GM19324 (cell line): Measurements from ENCODE around the gene EDN3.

ENCODE experiments used
- ATAC-seq: cut with Tn5 transposase; IDR thresholded peaks from one replicate; pipeline ENCODE4 v1.9.1; 2021; ENCODE audit warnings: mild to moderate bottlenecking, moderate library complexity; ENCODE audit not compliant: unreplicated experiment, low FRiP score

The EDN3 gene, protein sequence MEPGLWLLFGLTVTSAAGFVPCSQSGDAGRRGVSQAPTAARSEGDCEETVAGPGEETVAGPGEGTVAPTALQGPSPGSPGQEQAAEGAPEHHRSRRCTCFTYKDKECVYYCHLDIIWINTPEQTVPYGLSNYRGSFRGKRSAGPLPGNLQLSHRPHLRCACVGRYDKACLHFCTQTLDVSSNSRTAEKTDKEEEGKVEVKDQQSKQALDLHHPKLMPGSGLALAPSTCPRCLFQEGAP

DNA sequence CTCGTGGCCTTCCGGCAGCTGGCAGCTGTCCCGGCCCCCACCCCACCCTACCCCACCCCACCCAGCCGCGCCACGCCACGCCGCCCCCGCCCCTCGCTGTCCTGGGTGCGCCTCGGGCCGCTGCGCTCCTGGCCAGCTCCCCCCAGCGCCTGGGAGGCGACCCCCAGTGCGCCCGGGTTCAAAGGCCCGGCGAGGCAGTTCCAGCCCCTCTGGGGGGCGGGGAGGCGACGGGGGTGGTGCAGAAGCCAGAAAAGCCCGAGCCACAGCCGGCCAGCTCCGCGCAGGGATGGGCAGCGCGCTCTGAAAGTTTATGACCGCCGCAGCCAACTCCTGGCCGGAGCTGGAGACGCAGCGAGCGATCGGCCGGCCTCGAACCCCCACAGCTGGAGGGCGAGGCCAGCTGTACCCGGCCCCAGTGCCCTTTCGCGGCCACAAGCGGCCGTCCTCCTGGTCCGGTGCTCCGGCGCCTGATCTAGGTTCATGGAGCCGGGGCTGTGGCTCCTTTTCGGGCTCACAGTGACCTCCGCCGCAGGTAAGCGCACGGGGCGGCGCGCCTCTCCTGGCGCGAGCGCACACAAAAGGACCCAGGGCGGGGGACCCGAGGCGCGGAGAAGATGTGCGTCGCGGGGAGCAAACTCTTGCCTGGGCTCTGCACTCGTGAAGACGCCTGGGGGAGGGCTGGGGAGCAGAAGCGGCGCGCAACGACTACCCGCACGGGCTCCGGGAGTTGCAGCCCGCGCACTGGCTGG is at the start of gene EDN3:
Gene EDN3 (plus strand): TSS at position 279 of the 749 bp plus-strand sequence. CDS start 202 bp downstream, at position 481.
- no peak for ATAC-seq

DNA sequence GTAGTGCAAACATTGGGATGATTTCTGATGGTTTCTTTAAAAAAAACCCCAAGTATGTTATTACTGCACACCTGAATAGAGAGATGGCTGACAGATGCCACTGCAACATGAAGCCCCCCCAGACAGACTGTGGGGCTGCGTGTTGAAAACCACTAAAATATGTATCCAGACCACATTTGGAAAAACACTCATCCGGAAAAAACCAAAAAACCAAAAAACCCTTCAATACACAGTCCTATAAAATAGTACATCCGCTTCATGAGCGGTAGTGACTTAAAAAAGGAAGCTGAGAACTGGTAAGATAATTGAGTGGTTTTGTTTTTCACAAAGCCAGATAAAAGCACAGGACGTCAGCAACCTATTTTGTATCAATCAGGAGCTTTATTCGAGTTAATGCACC is 47.1 kb upstream of the EDN3 start:
- no peak for ATAC-seq

DNA sequence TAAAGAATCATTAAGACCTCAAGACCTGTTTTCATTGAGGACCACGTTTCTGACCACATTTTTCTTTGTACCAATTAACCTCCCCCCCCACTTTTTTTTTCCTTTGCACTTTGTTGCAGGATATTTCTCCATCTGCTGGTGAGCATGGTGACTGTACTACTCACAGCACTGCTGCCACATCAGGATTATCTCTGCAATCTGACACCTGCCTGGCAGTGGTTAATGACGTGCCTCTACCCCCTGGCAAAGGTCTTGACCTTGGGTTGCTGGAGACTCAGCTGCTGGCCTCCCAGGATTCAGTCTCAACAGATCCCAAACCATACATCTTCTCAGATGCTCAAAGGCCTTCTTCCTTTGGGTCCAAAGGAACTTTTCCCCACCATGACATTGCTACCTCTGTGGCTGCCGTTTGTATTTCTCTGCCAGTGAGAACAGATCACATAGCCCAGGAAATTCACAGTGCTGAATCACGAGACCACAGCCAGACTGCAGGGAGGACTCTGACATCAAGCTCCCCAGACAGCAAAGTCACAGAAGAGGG is 46.6 kb upstream of the EDN3 start:
- ATAC-seq, result no peak

DNA sequence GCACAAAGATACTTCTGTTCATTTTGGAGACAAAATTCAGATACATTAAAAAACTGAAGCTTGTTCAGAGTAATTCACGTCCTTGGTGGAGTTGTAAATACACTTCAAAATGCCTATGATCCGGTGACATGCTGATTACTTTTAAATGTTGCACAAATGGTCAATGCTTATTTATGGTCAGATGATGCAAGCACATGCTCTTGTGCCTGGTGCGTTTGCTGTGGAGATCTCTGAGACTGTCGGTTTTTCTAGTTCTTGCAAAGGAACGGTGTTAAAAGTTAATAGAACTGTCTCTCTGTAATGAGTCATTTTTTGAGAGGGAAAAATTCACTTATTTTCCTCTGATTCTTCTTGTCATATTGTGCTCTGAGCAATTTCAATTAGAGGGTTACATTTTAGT is 45.2 kb upstream of the EDN3 start:
- no peak for ATAC-seq

GRCh38 chr20:59258221-59258621 is 42.2 kb upstream of the EDN3 start:
- no peak for ATAC-seq

- ATAC-seq, result no peak
Measured at GRCh38 chr20:59259946-59260345, 40.5 kb upstream of the EDN3 start.

DNA sequence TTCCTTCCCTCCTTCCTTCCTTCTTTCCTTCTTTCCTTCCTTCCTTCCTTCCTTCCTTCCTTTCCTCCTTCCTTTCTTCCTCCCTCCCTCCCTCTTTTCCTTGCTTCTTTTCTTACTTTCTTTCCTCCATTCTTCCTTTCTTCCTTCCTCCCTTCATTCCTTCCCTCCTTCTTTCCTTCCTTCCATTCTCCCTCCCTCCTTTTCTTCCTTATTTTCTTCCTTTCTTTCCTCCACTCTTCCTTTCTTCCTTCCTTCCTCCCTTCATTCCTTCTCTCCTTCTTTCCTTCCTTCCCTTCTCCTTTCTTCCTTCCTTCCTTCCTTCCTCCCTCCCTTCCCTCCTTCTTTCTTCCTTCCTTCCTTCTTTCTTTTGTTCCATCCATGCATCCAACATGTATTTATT is 35.1 kb upstream of the EDN3 start:
- ATAC-seq, result no peak

- ATAC-seq, result no peak
Measured at GRCh38 chr20:59268870-59269269, 31.5 kb upstream of the EDN3 start.

DNA sequence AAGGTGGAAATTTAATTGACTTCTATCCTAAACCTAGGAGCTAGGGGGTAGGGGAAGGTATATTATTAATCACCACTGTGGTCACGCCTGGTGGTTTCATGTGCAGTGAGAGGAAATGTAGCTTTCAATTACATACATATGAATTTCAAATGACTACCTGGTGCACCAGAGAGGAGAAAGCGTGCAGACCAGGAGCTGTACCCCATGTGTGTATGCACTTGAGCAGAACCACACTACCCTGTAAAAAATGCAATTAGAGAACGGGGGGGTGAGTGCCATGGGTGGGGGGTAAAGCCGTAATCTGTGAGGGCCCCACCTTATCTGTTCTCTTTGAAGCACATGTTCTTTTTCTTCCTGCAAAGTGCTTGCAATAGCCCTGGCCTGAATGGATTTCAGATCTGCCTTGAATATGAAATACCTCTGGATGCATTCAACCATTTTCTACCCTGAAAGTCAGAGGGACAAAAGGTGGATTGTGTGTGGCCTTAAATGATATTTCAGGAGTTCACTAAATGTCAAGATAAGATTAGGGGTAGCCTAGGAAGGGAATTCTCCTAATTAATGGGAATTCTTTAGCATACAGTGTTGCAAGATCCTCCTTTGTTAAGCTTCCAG is 30.9 kb upstream of the EDN3 start:
- no peak for ATAC-seq

GRCh38 chr20:59270380-59270779 is 30.0 kb upstream of the EDN3 start:
- no peak for ATAC-seq

GRCh38 chr20:59273739-59274357 is 26.6 kb upstream of the EDN3 start:
- no peak for ATAC-seq

GRCh38 chr20:59276938-59277337 is 23.5 kb upstream of the EDN3 start:
- ATAC-seq, result no peak

DNA sequence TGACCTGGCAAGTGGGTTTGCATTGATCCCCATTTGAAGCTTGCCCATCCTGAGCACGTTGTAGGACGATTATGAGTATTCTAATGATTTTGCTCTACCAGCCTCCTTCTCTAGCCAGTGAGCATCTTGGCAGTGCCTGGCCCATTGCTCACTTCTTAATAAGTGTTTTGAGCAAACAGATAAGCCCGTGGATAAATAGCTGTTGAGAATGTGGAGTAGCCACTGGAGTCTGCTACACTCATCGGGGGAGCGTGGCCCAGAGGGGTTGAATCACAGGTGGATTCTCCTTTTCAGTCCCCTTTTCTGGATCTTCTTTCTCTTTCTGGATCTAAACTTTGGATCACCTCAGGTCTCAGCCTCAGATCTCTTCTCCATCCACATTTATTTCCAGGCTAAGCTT is 15.9 kb upstream of the EDN3 start:
- ATAC-seq, result no peak

DNA sequence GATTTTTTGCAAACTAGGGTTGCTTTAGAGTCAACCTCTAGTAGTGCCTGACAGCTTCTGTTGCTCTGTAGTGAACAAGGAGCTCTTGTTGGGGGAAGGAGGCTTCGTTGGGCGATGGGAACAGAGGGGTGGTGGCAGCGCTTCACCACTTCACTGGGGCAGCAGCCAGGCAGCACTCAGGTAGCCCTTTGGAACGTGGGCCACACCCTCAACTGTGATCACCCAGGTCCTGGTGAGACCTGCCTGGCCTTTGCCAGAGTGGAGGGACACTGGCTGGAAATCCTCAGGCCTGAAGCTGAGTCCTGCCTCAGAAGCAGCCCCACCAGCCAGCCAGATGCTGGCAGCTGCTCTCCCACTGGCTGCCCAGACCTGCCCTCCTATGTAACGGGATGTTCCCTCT is 10.4 kb upstream of the EDN3 start:
- no peak for ATAC-seq

DNA sequence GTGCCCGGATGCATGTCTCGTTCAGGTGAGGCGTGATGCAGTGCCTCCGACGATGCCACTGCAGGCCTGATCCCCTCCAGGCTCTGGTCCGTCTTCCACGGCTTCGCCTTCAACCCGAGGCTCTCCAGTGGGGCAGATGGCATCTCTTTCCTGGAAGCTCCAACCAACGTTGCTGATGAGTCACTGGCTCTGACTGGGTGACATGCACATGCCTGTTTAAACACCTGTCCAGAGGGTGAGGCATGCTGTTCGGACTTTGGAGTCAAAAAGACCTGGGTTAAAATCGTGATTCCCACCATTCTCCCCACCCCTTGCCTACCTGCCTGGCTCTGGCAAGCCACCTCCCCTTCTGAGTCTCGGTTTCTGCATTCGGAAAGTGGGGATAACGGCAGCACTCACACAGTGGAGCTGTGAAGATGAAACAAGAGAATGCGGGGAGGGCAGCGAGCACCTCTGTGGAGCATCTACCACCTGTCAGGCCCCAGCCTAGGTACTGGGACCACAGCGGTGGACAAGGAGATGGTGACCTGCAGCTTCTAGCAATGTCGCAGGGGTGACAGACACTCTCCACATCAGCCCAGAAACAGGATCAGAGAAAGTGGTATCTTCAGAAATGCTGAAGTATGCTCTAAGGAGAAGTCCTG is 8.5 kb upstream of the EDN3 start:
- ATAC-seq, result no peak

DNA sequence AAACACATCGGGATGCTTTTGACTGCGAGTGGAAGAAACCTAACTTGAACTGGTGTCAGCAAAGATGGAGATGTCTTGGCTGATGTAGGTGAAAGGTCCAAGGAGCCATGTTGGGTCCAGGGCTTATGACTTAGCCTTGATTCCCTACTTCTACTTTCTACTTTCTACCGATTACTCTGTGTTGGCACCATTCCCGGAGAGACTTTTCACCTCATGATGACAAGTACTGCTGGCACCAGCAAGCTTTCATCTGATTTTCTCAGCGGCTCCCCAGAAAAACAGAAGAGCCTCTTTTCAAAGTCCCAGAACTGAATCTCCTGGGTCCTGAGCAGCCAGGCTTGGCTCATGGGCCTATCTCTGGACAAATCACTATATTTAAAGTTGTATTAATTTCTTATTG is 4.9 kb upstream of the EDN3 start:
- no peak for ATAC-seq

GRCh38 chr20:59297686-59298085 is 2.7 kb upstream of the EDN3 start:
- no peak for ATAC-seq

GRCh38 chr20:59299945-59300332 is 472 bp upstream of the EDN3 start:
- no peak for ATAC-seq

DNA sequence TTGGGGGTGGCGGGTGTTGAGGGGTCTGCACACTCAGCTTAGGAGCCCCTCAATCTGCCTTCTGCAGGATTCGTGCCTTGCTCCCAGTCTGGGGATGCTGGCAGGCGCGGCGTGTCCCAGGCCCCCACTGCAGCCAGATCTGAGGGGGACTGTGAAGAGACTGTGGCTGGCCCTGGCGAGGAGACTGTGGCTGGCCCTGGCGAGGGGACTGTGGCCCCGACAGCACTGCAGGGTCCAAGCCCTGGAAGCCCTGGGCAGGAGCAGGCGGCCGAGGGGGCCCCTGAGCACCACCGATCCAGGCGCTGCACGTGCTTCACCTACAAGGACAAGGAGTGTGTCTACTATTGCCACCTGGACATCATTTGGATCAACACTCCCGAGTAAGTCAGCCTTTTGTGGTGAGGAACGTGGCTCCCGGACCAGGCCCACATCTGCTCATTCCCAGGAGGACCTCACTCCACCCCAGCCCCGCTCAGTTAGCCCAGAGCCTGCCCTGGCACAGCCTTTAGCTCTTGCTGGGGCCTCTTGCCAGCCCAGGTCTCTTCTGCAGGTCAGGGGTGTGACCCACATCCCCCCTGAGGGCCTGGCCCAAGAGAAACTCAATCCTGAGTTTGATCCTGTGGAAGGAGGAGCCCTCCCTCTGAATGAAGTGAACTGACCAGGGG is 1.1 kb downstream of the EDN3 start:
- ATAC-seq, result no peak
